Muscle layer of colon (tissue), 2 donors: ENCODE data around the gene DLG1.
"Not testable (repeated sequence)": the region's sequence is repeated elsewhere in the genome, so short reads cannot be mapped to it uniquely, and the experiment has no call there.

Experiments
- H3K27ac ChIP-seq: one replicate; pipeline ENCODE4 v1.7.0; 2013; ENCODE audit warnings: low read depth, mild to moderate bottlenecking, low read length, moderate library complexity
- H3K27me3 ChIP-seq, 2 donors: one replicate each; pipeline ENCODE4 v1.7.0; 2013; ENCODE audit warnings: low read length in 2 of 2, mild to moderate bottlenecking in 2 of 2; ENCODE audit not compliant: insufficient read depth in 2 of 2, control insufficient read depth in 1 of 2
- H3K36me3 ChIP-seq: one replicate; pipeline ENCODE4 v1.7.0; 2013; ENCODE audit warnings: mild to moderate bottlenecking, low read length; ENCODE audit not compliant: insufficient read depth
- H3K4me1 ChIP-seq: one replicate; pipeline ENCODE4 v1.7.0; 2013; ENCODE audit warnings: mild to moderate bottlenecking, low read length; ENCODE audit not compliant: insufficient read depth
- H3K4me3 ChIP-seq, 2 donors: one replicate each; pipeline ENCODE4 v1.7.0; 2013; ENCODE audit warnings: low read length in 2 of 2, low read depth in 1 of 2, mild to moderate bottlenecking in 1 of 2, moderate library complexity in 1 of 2
- H3K9ac ChIP-seq: one replicate; pipeline ENCODE4 v1.7.0; 2013; ENCODE audit warnings: low read length
- H3K9me3 ChIP-seq: one replicate; pipeline ENCODE4 v1.7.0; 2013; ENCODE audit warnings: mild to moderate bottlenecking, low read length
- donor health status: abdominal sarcoma.
- donor health status: Adenocarcinoma of cecum.

DLG1 gene

DNA sequence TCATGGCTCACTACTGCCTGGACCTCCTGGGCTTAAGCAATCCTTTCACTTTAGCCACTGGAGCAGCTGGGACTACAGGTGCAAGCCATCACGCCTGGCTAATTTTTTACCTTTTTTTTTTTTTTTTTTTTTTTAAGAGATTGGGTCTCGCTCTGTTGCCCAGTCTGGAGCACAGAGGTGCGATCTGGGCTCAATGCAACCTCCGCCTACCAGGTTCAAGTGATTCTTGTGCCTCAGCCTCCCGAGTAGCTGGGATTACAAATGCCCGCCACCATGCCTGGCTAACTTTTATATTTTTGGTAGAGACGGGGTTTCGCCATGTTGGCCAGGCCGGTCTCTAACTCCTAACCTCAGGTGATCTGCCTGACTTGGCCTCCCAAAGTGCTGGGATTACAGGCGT lies 218.1 kb downstream of the DLG1 start:
- no peaks in the 10 kb centered on the region for H3K4me1 ChIP-seq
- H3K27me3 ChIP-seq, result no peaks in the 10 kb centered on the region
- no peak overlapping the region for H3K27ac ChIP-seq
- no peaks in the 10 kb centered on the region for H3K9me3 ChIP-seq
- H3K4me3 ChIP-seq, result no peak overlapping the region
- H3K9ac ChIP-seq, result no peak overlapping the region
- H3K36me3 ChIP-seq, result peaks cover 4% of the 10 kb centered on the region

DNA sequence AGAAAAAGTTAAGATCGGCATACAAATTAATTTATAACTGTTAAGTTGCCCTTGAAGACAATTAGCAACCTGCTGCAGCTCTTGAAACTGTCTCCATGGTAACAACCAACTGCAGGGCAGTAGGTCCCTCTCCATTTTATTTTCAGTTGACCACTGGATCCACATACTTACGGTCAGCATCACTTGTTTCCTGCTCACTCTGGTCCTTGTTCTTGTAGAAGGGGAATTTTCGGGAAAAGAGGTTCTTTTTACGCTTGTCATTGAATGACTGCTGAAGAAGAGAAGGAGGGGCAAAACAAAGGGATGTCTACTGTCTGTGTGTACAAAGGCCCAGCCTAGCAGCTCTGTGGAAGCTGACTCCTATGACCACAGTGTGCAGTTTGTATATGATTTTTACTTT lies 222.0 kb downstream of the DLG1 start:
- no peaks in the 10 kb centered on the region for H3K4me1 ChIP-seq
- no peaks in the 10 kb centered on the region for H3K27me3 ChIP-seq
- H3K36me3 ChIP-seq, result peaks cover 4% of the 10 kb centered on the region
- no peaks in the 10 kb centered on the region for H3K9me3 ChIP-seq
- no peak overlapping the region for H3K9ac ChIP-seq
- no peak overlapping the region for H3K4me3 ChIP-seq
- H3K27ac ChIP-seq, result no peak overlapping the region

DNA sequence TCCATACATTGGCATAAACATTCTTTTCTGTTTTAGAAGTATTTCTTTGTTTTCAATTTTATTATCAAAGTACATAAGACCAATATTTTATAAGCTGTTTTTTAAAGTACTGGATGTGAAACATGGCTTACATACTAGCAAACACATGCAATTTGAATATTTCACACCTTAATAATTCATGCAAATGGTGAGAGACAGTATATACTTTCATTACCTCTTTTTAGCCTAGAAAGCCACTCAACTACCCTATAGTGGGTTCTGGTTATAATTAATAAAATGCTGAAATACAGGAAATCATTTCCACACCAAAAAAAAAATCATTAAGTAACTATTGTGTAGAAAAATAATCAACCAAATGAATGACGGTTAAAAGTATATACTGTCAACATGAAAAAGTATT lies 230.3 kb downstream of the DLG1 start:
- Histone ChIP-seq H3K4me1 (no peaks in the 10 kb centered on the region), H3K36me3 (peaks cover 8% of the 10 kb centered on the region), H3K4me3 (no peak overlapping the region), H3K27ac (no peak overlapping the region), H3K9me3 (no peaks in the 10 kb centered on the region), H3K27me3 (no peaks in the 10 kb centered on the region), H3K9ac (no peak overlapping the region)

DNA sequence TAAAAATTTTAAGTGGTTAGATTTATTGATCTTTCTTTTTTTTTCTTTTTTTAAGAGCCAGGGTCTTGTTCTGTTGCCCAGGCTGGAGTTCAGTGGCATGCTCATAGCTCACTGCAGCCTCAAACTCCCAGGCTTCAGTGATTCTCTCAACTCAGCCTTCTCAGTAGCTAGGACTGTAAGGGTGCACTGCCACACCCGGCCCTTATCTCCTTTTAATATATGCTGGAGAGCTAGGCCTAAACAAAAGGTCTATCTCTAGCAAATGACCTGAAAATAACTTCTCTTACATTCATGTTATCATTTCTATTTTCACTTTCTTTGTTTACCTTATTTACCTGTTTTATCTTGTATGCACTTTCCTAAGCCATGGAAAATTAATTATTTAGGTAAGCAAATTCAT lies 233.6 kb downstream of the DLG1 start:
- Histone ChIP-seq H3K4me3 (no peak overlapping the region), H3K9me3 (no peaks in the 10 kb centered on the region), H3K36me3 (peaks cover 11% of the 10 kb centered on the region), H3K4me1 (no peaks in the 10 kb centered on the region), H3K9ac (no peak overlapping the region), H3K27me3 (no peaks in the 10 kb centered on the region), H3K27ac (no peak overlapping the region)

DNA sequence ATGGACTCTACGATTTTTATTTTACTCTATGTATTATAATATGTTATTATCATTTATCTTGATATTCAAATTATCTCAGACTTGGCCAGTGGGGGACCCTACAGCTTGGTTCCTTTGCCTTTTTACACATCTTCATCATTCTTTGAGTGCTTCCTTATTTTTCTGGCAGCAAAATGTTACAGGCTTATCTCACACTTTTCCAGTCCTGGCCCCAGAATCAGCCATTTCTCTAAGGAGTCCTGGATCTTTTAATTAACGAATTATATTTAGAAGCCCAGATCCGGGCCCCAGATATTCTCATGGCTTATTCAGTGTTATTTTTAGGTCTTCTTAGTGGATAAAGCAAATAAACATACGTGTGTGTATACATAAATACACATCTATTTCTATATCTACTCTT lies 236.0 kb downstream of the DLG1 start:
- H3K27ac ChIP-seq, result no peak overlapping the region
- H3K36me3 ChIP-seq, result peaks cover 21% of the 10 kb centered on the region
- H3K4me3 ChIP-seq, result no peak overlapping the region

DNA sequence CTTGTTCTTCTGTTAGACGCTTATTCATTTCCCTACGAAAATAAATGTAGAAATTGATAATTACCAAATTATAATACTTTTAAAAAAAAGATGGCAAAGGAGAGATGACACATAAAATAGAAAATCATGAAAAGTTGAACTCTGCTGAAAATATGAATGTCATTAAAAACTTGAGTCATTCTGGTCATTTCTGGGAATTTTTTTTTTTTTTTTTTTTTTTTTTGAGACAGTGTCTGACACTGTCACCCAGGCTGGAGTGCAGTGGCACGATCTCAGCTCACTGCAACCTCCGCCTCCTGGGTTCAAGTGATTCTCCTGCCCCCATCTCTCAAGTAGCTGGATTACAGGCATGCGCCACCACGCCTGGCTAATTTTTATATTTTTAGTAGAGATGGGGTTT lies 246.8 kb downstream of the DLG1 start:
- H3K4me1 ChIP-seq, H3K4me3 ChIP-seq, H3K9me3 ChIP-seq, H3K9ac ChIP-seq, H3K27ac ChIP-seq, H3K36me3 ChIP-seq, H3K27me3 ChIP-seq: not testable (repeated sequence)

More for the DNA sequence above, 236.0 kb downstream of the DLG1 start:
- Histone ChIP-seq H3K9me3 (no peaks in the 10 kb centered on the region), H3K9ac (no peak overlapping the region), H3K27me3 (no peaks in the 10 kb centered on the region), H3K4me1 (no peaks in the 10 kb centered on the region)

DNA sequence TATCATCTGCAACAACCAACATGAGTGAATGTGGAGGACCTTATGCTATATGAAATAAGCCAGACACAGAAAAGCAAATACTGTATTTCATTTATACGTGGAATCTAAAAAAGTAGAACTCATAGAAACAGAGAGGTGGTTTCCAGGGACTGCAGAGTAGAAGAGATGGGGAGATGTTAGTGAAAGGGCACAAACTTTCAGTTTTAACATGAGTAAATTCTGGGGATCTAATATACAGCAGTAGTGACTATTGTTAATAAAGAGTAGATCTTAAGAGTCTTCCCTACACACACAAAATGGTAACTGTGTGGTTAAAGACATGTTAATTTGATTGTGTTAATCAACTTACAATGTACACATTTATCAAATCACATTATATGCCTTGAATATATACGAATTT lies 247.9 kb downstream of the DLG1 start:
- H3K4me1 ChIP-seq, result no peaks in the 10 kb centered on the region
- no peak overlapping the region for H3K27ac ChIP-seq
- no peaks in the 10 kb centered on the region for H3K27me3 ChIP-seq
- H3K4me3 ChIP-seq, result no peak overlapping the region
- no peak overlapping the region for H3K9ac ChIP-seq
- H3K9me3 ChIP-seq, result no peaks in the 10 kb centered on the region
- peaks cover 2% of the 10 kb centered on the region for H3K36me3 ChIP-seq

DNA sequence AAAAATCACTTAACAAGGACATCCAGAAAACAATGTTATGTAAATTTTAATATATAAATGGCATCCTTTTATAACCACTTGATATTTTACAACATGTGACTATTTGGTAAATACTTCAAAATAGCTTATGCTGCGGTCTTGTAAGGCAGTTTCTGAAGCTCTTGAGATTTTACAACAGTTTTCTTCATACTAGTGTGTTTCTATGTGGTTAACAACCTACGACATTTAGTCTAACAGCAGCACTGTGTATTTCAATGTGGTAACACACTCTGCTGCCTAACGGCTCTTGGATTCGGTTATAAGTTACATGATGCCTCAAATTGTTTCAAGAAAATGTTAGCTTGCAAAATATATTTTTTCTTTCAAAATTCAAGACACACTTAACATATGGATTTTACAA lies 255.9 kb downstream of the DLG1 start:
- Histone ChIP-seq H3K9me3 (no peaks in the 10 kb centered on the region), H3K4me3 (no peak overlapping the region), H3K27ac (no peak overlapping the region), H3K36me3 (peaks cover 7% of the 10 kb centered on the region), H3K4me1 (no peaks in the 10 kb centered on the region), H3K9ac (no peak overlapping the region), H3K27me3 (no peaks in the 10 kb centered on the region)

DNA sequence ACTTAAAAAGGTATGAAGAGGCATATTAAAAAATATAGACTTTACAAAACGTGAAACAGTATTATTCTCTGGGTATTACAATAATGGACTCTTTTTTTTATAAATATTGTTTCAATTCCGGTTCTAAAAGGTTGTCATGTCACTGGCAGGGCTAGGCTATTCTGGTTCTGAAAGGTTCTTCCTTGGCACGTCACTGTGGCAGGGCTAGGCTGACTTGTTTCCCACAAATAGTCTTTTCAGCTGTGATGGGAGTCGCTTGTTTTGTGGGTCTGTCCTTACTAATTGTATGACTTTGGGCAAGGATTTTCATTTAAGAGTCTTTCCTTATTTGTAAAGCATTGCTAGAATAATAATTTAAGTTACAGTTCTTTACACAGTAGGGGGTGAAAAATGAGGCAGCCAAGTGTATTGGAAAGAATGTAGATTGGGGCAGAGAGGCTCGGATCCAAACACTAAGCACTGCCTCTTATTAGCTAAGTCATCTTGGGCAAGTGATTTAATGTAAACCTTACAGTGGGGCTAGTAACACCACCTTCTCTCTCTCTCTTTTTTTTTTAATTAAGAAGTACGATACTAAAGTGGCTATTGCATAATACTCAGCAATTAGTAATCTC lies 256.4 kb downstream of the DLG1 start:
- H3K4me3 ChIP-seq, result no peak overlapping the region
- H3K27me3 ChIP-seq, result no peaks in the 10 kb centered on the region
- no peak overlapping the region for H3K9ac ChIP-seq
- H3K4me1 ChIP-seq, result no peaks in the 10 kb centered on the region
- no peak overlapping the region for H3K27ac ChIP-seq
- H3K36me3 ChIP-seq, result peaks cover 7% of the 10 kb centered on the region
- H3K9me3 ChIP-seq, result no peaks in the 10 kb centered on the region

DNA sequence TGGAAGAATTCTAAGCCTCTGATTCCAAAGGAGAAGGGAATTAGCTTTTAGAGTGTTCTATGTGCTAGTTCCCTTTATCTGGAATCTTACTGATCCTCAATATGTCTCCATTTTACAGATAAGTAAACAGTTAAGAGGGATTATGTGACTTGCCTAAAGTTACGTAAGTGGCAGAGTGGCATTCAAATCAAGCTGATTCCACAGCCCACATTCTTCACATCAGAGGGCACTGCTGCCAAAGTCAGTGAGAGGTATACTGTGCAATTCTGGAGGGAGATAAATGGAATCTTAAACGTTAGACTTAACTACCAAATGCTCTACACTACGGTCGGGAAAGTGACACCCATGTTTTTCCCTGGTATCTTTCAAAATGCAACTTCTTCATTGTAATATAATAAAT lies 257.8 kb downstream of the DLG1 start:
- peaks cover 7% of the 10 kb centered on the region for H3K36me3 ChIP-seq
- H3K4me1 ChIP-seq, result no peaks in the 10 kb centered on the region
- H3K9me3 ChIP-seq, result no peaks in the 10 kb centered on the region
- H3K4me3 ChIP-seq, result no peak overlapping the region
- no peak overlapping the region for H3K27ac ChIP-seq
- H3K27me3 ChIP-seq, result no peaks in the 10 kb centered on the region
- H3K9ac ChIP-seq, result no peak overlapping the region

DNA sequence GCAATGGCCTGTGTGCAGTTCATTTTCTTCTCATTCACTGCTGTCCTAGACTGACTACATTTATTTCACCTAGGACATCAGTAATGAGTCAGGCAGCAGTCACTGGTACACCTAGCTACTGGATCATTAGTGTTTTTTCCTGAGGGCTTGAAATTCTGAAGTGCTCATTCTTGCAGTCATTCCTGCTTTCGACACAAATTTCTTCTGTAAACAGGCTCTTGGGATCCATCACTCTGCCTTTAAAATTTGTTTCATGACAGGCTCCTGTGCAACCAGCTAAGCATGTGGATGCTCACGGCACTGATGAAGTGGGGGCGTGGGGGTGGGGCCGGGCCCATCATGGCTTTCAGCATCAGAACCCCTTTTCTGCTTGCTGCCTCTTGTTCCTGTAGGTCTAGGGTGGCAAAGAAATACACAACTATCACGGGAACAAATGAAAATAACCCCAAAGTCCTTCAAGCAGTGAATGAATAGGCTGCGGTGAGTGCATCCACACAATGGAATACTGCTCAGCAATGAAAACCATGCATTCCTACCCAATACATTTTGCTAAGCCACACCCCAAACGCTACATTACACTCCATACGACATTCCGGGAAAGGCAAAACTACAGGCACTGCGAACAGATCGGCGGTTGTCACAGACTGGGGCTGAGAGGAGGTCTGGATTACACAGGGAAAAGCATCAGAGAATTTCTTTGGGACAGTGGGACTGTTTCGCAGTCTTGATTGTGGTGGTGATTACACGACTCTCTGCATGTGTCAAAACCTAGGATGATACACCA lies 259.5 kb downstream of the DLG1 start:
- Histone ChIP-seq H3K27me3 (peaks cover 0 to 9% of the 10 kb centered on the region in 2 donors), H3K9ac (no peak overlapping the region), H3K9me3 (no peaks in the 10 kb centered on the region), H3K36me3 (no peaks in the 10 kb centered on the region), H3K4me3 (no peak overlapping the region), H3K27ac (no peak overlapping the region), H3K4me1 (no peaks in the 10 kb centered on the region)

DNA sequence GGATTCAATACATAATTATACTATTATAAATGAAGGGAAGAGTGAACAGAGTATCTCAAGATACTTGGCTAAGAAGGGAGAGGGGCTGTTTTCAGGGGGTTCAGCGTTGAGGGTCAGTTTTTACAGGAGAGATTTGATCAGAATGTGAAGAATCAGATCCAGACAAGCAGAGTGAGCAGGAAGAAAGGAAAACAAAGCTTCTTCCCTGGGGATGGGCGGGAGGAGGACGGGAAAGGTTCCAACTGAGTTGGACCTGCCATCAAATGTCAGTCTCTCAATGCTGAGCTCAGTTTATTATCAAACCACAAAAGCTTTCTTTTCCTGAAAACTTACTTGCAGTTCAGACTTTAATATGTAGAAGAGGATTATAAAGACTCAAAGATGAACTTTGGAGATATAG lies 262.8 kb downstream of the DLG1 start:
- H3K27me3 ChIP-seq, result peaks cover 0 to 9% of the 10 kb centered on the region in 2 donors
- no peaks in the 10 kb centered on the region for H3K36me3 ChIP-seq
- no peaks in the 10 kb centered on the region for H3K9me3 ChIP-seq
- H3K9ac ChIP-seq, result no peak overlapping the region
- H3K27ac ChIP-seq, result no peak overlapping the region
- H3K4me1 ChIP-seq, result no peaks in the 10 kb centered on the region
- H3K4me3 ChIP-seq, result no peak overlapping the region
